ENCODE data around the gene CABP7. TPM values are rescaled to one million over a fixed set of nuclear protein-coding genes. Genes with fewer than 3 reads are reported as not detected.

Gene CABP7
- total and polyA plus RNA-seq, 2 of the 13 experiments (the other 11 are each of a cell fraction or from before 2014, with no cell fraction given): 0.08 TPM; not detected in 1

DNA sequence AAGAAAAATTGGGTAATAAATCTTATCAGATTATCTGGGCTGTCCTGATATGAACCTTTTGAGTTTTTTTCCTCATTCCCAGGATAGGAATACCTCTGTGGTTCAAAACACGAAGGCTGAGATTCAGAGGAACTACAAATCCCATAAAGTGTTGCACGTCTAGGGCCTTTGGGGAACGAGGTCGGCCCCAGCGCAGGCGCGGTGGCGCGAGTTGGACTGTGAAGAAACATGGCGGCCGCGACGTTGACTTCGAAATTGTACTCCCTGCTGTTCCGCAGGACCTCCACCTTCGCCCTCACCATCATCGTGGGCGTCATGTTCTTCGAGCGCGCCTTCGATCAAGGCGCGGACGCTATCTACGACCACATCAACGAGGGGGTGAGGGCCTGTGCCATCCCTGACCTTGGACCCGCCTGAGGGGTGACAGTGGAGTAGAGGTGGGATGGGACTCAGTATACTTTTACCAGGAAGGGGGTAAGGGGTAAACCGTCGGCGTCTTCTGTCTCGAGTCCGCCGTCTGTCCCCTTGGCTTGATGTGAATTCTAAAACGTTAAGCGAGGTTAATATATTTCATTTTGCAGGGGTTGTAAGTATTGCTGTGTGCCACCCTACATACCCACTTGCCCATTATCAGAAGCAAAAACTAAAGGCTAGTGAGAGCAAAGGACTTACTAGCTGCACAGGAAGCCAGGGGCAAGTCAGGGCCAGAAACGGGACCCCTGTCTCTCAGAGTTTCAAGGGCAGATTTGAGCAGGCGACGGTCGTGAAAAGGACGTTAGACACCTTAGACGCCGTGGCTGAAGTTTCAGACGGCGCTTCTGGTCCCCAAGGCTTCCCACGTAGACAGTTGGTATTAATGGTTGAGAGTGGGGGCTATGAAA lies 47.6 kb downstream of the CABP7 start, which contains the start of gene UQCR10 (continued):
- TF ChIP-seq GATAD1 (CRISPR knock-in tag; IDR thresholded peaks at IDR 0.05): peak; percentile 80
- TF ChIP-seq ARID2 (CRISPR knock-in tag; IDR thresholded peaks at IDR 0.05; ENCODE audit: borderline replicate concordance): 0 out of 2 replicates have a peak, but pooled peaks have one; percentile 26
- no peak for TF ChIP-seq FOXK2 (IDR thresholded peaks at IDR 0.05)
- TF ChIP-seq MAFK (conservative IDR thresholded peaks at IDR 0.05 in 1 of 2, IDR thresholded peaks at IDR 0.05 in 1 of 2; ENCODE audit: low read length in 2 of 2): no peak
- no peak for TF ChIP-seq HNF4G (IDR thresholded peaks at IDR 0.05; ENCODE audit: borderline replicate concordance, low read depth, low read length)
- TF ChIP-seq HNF4G (CRISPR knock-in tag; IDR thresholded peaks at IDR 0.05; ENCODE audit: borderline replicate concordance, low read depth): 0 out of 2 replicates have a peak, but pooled peaks have one; percentile 17
- TF ChIP-seq, protein P1, sequence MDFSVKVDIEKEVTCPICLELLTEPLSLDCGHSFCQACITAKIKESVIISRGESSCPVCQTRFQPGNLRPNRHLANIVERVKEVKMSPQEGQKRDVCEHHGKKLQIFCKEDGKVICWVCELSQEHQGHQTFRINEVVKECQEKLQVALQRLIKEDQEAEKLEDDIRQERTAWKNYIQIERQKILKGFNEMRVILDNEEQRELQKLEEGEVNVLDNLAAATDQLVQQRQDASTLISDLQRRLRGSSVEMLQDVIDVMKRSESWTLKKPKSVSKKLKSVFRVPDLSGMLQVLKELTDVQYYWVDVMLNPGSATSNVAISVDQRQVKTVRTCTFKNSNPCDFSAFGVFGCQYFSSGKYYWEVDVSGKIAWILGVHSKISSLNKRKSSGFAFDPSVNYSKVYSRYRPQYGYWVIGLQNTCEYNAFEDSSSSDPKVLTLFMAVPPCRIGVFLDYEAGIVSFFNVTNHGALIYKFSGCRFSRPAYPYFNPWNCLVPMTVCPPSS (IDR thresholded peaks at IDR 0.05): no peak
- no peak for TF ChIP-seq FOSL1 (CRISPR knock-in tag; IDR thresholded peaks at IDR 0.05; ENCODE audit: borderline replicate concordance)
- peak; percentile 81; the same call in 1 of the 2 replicates for TF ChIP-seq DNMT1 (CRISPR knock-in tag; IDR thresholded peaks at IDR 0.05)
- TF ChIP-seq, protein P2, sequence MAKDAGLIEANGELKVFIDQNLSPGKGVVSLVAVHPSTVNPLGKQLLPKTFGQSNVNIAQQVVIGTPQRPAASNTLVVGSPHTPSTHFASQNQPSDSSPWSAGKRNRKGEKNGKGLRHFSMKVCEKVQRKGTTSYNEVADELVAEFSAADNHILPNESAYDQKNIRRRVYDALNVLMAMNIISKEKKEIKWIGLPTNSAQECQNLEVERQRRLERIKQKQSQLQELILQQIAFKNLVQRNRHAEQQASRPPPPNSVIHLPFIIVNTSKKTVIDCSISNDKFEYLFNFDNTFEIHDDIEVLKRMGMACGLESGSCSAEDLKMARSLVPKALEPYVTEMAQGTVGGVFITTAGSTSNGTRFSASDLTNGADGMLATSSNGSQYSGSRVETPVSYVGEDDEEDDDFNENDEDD (CRISPR knock-in tag; IDR thresholded peaks at IDR 0.05; ENCODE audit: borderline replicate concordance): peak; percentile 11; the same call in 1 of the 2 replicates
- no peak for TF ChIP-seq CC2D1A (CRISPR knock-in tag; IDR thresholded peaks at IDR 0.05)
- TF ChIP-seq ZNF703 (CRISPR knock-in tag; IDR thresholded peaks at IDR 0.05; ENCODE audit: borderline replicate concordance): no peak
- no peak for TF ChIP-seq ZNF670 (CRISPR knock-in tag; IDR thresholded peaks at IDR 0.05; ENCODE audit: borderline replicate concordance)
- TF ChIP-seq, protein P3, sequence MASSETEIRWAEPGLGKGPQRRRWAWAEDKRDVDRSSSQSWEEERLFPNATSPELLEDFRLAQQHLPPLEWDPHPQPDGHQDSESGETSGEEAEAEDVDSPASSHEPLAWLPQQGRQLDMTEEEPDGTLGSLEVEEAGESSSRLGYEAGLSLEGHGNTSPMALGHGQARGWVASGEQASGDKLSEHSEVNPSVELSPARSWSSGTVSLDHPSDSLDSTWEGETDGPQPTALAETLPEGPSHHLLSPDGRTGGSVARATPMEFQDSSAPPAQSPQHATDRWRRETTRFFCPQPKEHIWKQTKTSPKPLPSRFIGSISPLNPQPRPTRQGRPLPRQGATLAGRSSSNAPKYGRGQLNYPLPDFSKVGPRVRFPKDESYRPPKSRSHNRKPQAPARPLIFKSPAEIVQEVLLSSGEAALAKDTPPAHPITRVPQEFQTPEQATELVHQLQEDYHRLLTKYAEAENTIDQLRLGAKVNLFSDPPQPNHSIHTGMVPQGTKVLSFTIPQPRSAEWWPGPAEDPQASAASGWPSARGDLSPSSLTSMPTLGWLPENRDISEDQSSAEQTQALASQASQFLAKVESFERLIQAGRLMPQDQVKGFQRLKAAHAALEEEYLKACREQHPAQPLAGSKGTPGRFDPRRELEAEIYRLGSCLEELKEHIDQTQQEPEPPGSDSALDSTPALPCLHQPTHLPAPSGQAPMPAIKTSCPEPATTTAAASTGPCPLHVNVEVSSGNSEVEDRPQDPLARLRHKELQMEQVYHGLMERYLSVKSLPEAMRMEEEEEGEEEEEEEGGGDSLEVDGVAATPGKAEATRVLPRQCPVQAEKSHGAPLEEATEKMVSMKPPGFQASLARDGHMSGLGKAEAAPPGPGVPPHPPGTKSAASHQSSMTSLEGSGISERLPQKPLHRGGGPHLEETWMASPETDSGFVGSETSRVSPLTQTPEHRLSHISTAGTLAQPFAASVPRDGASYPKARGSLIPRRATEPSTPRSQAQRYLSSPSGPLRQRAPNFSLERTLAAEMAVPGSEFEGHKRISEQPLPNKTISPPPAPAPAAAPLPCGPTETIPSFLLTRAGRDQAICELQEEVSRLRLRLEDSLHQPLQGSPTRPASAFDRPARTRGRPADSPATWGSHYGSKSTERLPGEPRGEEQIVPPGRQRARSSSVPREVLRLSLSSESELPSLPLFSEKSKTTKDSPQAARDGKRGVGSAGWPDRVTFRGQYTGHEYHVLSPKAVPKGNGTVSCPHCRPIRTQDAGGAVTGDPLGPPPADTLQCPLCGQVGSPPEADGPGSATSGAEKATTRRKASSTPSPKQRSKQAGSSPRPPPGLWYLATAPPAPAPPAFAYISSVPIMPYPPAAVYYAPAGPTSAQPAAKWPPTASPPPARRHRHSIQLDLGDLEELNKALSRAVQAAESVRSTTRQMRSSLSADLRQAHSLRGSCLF (CRISPR knock-in tag; IDR thresholded peaks at IDR 0.05; ENCODE audit: borderline replicate concordance): no peak
- no peak for TF ChIP-seq REL (CRISPR knock-in tag; conservative IDR thresholded peaks at IDR 0.05)
- TF ChIP-seq ZNF12 (CRISPR knock-in tag; IDR thresholded peaks at IDR 0.05): no peak
- TF ChIP-seq, protein P4, sequence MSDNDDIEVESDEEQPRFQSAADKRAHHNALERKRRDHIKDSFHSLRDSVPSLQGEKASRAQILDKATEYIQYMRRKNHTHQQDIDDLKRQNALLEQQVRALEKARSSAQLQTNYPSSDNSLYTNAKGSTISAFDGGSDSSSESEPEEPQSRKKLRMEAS (IDR thresholded peaks at IDR 0.05): peak; percentile 19; the same call in 1 of the 2 replicates
